SW480 (cell line): ENCODE data around the gene FRK.
"Not testable (repeated sequence)": the region's sequence is repeated elsewhere in the genome, so short reads cannot be mapped to it uniquely, and the experiment has no call there.

ENCODE experiments used
- DNase-seq: peaks from one replicate; pipeline ENCODE4 v3.0.0-alpha.2; 2016; ENCODE audit warnings: low spot score

The FRK gene

DNA sequence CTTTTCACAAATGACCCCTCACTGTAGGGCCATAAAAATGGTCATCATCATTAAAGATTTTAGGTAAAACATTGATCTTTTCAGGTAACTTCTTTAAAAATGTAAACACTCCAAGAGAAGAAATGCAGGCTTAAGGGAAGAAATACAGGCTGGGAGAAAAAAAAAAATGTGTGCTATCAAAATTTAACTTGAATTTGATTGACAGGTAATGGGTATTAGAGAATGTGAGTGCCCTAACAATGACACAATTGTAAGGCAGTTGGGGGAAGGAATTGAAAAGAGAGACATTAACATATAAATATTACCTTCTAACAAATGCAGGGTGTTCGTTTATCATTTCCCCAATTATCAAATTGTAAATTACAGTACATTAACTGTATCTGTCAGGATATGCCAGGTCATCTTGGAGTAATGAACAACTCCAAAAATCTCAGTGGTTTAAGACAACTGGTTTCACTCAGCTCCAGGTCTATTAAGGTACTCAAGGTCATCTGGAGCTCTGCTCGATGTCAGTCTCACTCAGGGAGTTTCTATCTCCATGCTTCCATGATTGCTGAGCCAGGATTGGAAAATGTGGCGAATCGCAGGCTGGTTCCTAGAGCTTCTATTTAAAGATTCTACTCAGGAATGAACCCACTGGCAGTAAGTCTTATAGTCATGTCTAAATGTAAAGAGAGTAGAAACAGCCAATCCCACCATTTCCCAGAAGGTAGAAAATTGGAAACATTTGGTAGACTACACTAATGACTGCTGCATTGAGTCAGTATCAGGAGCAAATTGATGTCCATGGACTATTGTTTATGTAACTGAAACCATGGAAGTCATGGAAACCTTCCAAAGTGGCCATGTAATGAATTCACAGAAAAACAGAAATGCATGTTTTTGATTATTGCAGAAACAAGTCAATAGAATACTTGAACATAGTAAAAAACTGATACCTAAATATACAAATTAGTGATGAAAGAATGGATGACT, 55.6 kb downstream of the FRK start:
- no peak for DNase-seq

- no peak for DNase-seq
These were observed 57.0 kb downstream of the FRK start for GRCh38 chr6:116003668-116004067.

DNA sequence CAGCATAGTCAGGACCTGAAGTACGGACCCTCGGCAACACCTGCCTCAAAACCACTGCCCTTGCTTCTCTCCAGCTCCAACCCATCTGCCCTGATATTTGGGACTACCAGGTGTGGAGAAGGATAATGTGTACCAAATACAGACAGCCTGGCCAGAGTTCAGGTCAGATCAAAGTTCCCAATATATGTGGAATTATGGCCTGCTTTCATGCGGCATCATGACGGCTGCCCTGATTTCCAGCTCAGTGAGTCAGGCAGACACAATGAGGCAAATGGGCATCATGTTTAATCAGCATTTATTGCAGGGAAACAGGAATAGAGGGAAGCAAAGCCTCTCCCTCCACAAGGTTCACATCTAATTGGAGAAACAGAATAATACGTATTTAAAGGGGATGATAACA, 57.9 kb downstream of the FRK start:
- no peak for DNase-seq

DNA sequence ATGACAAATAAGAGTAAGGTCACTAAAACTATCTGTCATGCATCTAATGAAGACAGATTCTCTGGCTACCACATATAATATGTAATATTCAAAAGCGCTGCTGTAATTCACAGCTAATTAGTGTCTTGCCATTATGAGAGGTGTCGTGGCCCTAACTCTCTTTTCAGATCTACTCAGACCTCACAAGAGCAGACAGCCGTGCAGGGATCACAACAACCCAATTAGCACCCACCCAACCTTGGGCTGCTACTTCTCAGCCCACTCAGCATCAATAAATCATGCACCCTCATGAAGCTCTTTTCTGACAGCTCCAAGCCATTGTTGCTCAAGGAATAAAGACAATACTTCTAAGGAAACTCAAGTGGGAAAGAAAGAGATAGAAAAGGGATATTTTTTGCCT, 61.5 kb downstream of the FRK start:
- DNase-seq, result no peak

- no peak for DNase-seq
These were observed 62.6 kb downstream of the FRK start for GRCh38 chr6:115997990-115998585.

DNA sequence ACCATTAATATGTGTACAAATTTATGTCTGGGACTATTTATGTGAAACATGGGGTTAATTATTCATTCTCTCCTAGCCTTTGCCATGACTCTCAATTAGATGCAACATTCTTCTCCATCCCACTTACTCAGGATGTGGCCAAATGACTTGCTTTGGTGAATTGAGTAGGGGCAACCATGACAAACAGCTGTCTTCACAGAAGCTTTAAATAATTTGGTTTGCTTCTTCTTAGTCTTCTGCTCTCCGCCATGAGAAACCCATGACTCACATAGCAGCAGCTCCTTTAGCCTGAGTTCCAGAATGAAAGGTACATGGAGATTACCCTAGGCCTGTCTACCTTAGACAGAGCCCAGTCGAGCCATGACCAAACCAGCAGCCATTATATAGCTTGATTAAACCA, 74.7 kb downstream of the FRK start:
- DNase-seq, result no peak

GRCh38 chr6:115984809-115985208, 75.9 kb downstream of the FRK start:
- no peak for DNase-seq

- DNase-seq, result no peak
These were observed 76.7 kb downstream of the FRK start for GRCh38 chr6:115983998-115984397.

GRCh38 chr6:115982453-115982852, 78.2 kb downstream of the FRK start:
- no peak for DNase-seq

DNA sequence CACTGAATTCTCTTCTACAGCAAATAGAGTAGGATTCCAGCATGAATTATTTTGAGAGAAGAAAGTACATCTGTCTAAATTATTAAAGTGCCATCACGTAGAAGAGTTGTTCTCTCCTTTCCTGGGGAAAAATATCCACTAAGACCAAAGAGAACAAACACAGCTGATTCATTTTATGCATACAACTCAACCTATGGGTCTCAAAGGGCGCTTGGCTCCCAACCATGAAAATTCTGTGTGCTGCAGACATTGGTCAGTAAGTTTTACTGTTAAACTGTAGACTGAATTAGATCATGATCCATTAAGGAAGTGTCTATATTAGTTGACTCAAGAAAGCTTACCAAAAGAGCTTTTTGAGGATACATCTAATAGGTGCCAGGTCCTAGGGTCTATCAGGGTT, 83.5 kb downstream of the FRK start:
- no peak for DNase-seq

DNA sequence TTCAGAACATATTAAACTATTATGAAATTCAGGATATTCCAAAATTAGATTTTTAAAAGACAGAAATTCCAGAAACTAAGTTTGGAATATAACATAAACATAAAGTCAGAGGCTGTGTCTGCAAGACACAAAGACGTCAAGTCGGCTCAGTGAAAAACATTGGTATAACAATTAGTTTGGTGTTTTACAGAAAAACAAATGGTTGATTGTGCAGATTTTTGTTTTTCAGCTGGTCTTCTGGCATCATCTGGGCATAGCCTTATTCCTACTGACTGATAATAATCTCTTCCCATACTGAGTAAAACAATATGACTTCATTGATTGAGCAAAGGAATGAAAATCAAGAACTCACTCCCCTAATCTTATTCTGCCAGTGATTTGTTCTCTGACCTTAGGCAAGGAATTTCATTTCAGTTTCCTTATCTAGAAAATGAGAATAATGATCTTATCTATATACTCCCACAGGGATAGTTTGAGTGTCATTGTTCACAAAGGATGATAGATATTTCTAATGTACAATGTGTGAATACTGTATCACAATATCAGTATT, 84.3 kb downstream of the FRK start:
- DNase-seq, result no peak

- no peak for DNase-seq
These were observed 88.0 kb downstream of the FRK start for GRCh38 chr6:115972679-115973078.

- DNase-seq, result no peak
These were observed 88.9 kb downstream of the FRK start for GRCh38 chr6:115971785-115972184.

GRCh38 chr6:115969930-115970273, 90.8 kb downstream of the FRK start:
- no peak for DNase-seq

DNA sequence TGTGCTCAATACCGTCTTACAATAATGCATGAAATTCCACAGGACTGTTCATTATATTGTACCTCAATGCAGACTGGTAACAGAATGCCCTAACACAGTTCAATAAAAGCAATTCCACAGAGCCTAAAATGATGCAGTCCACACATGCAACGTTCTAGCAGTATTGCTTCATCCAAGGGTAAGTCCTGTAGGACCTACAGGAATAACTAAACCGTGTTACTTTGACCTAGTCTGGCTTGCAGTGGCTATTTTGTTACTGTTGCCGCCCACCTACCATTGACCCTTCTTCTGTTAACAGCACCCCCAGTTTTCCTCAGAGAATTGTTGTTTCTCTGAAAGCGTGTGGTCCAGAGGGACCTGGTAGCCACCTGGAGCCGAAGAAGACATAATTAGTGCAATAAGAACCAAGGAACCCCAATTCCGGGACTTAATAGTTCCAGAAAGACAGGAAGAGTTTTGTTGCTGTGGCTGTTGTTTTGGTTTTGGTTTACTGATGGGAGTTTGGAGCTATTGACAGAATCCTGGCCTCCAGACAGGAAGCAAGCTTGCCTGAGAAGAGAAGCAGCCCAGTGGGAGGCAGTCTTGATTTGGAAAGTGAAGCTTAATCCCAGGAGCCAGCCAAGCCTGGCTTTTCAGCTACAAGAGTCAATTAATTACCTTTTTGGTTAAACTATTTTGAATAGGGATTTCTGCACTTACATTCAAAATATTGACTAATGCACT, 91.3 kb downstream of the FRK start:
- no peak for DNase-seq

DNA sequence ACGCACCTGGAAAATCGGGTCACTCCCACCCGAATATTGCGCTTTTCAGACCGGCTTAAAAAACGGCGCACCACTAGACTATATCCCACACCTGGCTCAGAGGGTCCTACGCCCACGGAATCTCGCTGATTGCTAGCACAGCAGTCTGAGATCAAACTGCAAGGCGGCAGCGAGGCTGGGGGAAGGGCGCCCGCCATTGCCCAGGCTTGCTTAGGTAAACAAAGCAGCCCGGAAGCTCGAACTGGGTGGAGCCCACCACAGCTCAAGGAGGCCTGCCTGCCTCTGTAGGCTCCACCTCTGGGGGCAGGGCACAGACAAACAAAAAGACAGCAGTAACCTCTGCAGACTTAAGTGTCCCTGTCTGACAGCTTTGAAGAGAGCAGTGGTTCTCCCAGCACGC, 100.4 kb downstream of the FRK start:
- DNase-seq, result not testable (repeated sequence)

GRCh38 chr6:115958958-115959357, 101.7 kb downstream of the FRK start:
- DNase-seq, result no peak

DNA sequence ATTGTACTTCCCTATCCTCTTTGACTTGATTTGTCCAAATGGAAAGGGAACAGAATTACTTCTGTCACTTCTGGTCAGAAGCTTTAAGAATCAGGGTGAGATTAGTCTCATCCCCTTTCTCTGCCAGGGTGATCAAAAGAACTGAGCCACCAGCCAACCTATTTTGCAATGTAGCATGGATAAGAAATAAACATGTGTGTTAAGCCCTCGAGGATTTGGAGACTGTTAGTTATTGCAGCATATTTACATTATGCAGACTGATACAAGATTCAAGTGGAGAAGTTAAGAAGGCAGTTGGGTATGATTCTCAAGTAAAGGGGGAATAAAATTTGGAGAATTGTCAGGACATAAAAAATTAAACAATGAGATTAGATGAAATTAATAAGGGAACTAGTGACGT, 106.0 kb downstream of the FRK start:
- DNase-seq, result no peak

GRCh38 chr6:115948751-115949150, 111.9 kb downstream of the FRK start:
- DNase-seq, result no peak

DNA sequence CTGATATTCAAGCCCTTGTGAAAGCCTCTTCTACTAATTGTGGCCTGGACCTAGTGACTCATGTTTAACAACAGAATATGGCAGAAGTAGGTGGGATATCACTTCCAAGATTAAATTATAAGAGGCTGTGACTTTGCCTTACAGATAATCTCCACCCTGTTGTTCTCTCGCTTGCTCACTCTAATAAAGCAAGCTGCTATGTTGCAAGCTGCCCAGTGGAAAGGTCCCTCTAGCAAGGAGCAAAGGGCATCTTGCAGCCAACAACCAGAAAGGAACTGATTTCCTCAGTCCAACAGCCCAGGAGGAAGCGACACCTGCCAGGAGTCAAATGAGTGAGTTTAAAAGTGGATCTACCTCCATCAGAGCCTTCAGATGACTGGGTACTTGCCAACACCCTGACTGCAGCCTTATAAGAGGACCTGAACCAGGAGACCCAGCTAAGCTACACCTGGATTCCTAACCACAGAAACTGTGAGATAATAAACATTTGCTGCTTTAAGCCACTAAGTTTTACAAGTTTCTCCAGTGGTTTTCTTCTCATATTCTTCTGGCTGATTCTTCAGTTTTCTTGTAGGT, 112.6 kb downstream of the FRK start:
- DNase-seq, result no peak

DNA sequence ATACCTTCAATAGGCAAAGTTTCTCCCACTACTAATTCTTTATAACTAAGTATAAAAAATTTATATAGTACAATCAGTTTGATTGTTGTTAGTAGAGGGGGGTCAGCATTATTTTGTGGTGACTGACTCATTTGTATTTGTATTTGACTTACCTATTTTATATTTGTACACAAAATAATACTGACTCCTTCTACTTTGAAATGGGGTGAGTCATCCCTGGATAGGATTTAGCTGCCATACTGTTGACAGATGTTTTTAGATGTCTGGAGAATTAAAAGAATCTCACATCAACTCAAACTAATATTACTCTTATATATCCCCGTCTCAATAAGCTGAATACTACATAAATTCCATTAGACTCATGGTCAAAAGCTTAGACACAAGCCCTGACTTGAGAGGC, 114.9 kb downstream of the FRK start:
- no peak for DNase-seq

DNA sequence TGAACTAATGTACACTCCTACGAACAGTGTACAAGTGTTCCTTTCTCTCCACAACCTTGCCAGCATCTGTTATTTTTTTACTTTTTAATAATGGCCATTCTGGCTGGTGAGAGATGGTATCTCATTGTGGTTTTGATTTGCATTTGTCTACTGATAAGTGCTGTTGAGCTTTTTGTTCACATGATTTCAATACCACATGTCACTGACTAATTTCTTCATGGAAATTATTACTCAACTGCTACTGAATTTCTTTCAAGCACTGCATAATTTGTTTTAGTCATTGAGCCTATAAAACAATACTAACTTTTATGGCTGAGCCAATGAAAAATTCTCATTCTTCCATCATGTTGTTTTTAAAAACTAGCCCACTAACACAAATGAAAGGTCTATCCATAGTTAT, 115.4 kb downstream of the FRK start:
- DNase-seq, result no peak
